Liver (tissue), 9 donors: ENCODE measurements around the gene TMIE. TPM values are rescaled to one million over a fixed set of nuclear protein-coding genes. Genes with fewer than 3 reads are reported as not detected.

Experiments used
- DNase-seq: peaks from one replicate; pipeline ENCODE4 v3.0.0-alpha.2; 2017; ENCODE audit warnings: low spot score
- H3K27ac ChIP-seq, 2 donors: one replicate each; pipeline ENCODE4 v1.7.0; 2013; ENCODE audit warnings: inconsistent platforms in 2 of 2, low read length in 2 of 2, control low read depth in 1 of 2, low read depth in 1 of 2, mild to moderate bottlenecking in 1 of 2
- H3K27me3 ChIP-seq, 4 donors: one replicate each; pipeline versions ENCODE4 v1.6.1 to v1.7.0; 2013; ENCODE audit warnings: low read length in 3 of 4, inconsistent platforms in 1 of 4, mild to moderate bottlenecking in 1 of 4, moderate library complexity in 1 of 4; ENCODE audit not compliant: control insufficient read depth in 4 of 4, insufficient read depth in 4 of 4
- H3K36me3 ChIP-seq, 4 donors: one replicate each; pipeline versions ENCODE4 v1.6.1 to v1.7.0; 2013; ENCODE audit warnings: low read length in 3 of 4, mild to moderate bottlenecking in 3 of 4, low read depth in 1 of 4, moderate library complexity in 1 of 4; ENCODE audit not compliant: control insufficient read depth in 4 of 4, insufficient read depth in 3 of 4
- H3K4me1 ChIP-seq, 4 donors: one replicate each; pipeline versions ENCODE4 v1.6.1 to v1.7.0; 2013; ENCODE audit warnings: low read length in 3 of 4, mild to moderate bottlenecking in 3 of 4, moderate library complexity in 1 of 4; ENCODE audit not compliant: control insufficient read depth in 4 of 4, insufficient read depth in 4 of 4
- H3K4me3 ChIP-seq, 3 donors: one replicate each; pipeline versions ENCODE4 v1.6.1 to v1.7.0; 2013; ENCODE audit warnings: low read length in 3 of 3, control low read depth in 1 of 3, low read depth in 1 of 3, mild to moderate bottlenecking in 1 of 3
- H3K9ac ChIP-seq, 2 donors: one replicate each; pipeline ENCODE4 v1.7.0; 2013; ENCODE audit warnings: low read length in 2 of 2, mild to moderate bottlenecking in 2 of 2, moderate library complexity in 2 of 2, control low read depth in 1 of 2, low read depth in 1 of 2
- H3K9me3 ChIP-seq, 4 donors: one replicate each; pipeline versions ENCODE4 v1.6.1 to v1.7.0; 2013; ENCODE audit warnings: low read length in 3 of 4; ENCODE audit not compliant: control insufficient read depth in 4 of 4
- EGR1 ChIP-seq, 2 donors: IDR thresholded peaks; 2 replicates each; pipeline ENCODE4 v1.6.1; 2016 to 2018; ENCODE audit warnings: antibody characterized with exemption in 2 of 2, low read depth in 2 of 2
- FOXA1 ChIP-seq: IDR thresholded peaks from 2 replicates; pipeline ENCODE4 v1.6.1; 2016; ENCODE audit warnings: antibody characterized with exemption
- FOXA2 ChIP-seq: IDR thresholded peaks from 2 replicates; pipeline ENCODE4 v1.6.1; 2016; ENCODE audit warnings: antibody characterized with exemption
- GABPA ChIP-seq, 2 donors: IDR thresholded peaks in 1 of 2; conservative IDR thresholded peaks in 1 of 2; 2 replicates each; pipeline ENCODE4 v1.6.1; 2016; ENCODE audit warnings: antibody characterized with exemption in 2 of 2, mild to moderate bottlenecking in 1 of 2, moderate library complexity in 1 of 2
- HNF4A ChIP-seq, 2 donors: conservative IDR thresholded peaks; 2 replicates each; pipeline ENCODE4 v1.6.1; 2016; ENCODE audit warnings: antibody characterized with exemption in 2 of 2, mild to moderate bottlenecking in 2 of 2
- HNF4G ChIP-seq: IDR thresholded peaks from 2 replicates; pipeline ENCODE4 v1.6.1; 2016; ENCODE audit warnings: antibody characterized with exemption
- JUND ChIP-seq, 2 donors: IDR thresholded peaks; 2 replicates each; pipeline ENCODE4 v1.6.1; 2016; ENCODE audit warnings: antibody characterized with exemption in 2 of 2
- MAX ChIP-seq: IDR thresholded peaks from 2 replicates; pipeline ENCODE4 v1.6.1; 2016; ENCODE audit warnings: antibody characterized with exemption
- NR2F2 ChIP-seq: IDR thresholded peaks from 2 replicates; pipeline ENCODE4 v1.6.1; 2016; ENCODE audit warnings: antibody characterized with exemption
- RAD21 ChIP-seq, 2 donors: IDR thresholded peaks; 2 replicates each; pipeline ENCODE4 v1.6.1; 2016; ENCODE audit warnings: antibody characterized with exemption in 2 of 2, mild to moderate bottlenecking in 2 of 2
- REST ChIP-seq: IDR thresholded peaks from 2 replicates; pipeline ENCODE4 v1.6.1; 2016; ENCODE audit warnings: antibody characterized with exemption, mild to moderate bottlenecking
- RXRA ChIP-seq, 2 donors: IDR thresholded peaks; 2 replicates each; pipeline ENCODE4 v1.6.1; 2017 to 2018; ENCODE audit warnings: antibody characterized with exemption in 2 of 2, mild to moderate bottlenecking in 1 of 2
- SP1 ChIP-seq: IDR thresholded peaks from 2 replicates; pipeline ENCODE4 v1.6.1; 2018; ENCODE audit warnings: antibody characterized with exemption, mild to moderate bottlenecking
- TAF1 ChIP-seq: conservative IDR thresholded peaks from 2 replicates; pipeline ENCODE4 v1.6.1; 2016; ENCODE audit warnings: antibody characterized with exemption, mild to moderate bottlenecking
- YY1 ChIP-seq: IDR thresholded peaks from 2 replicates; pipeline ENCODE4 v1.6.1; 2016; ENCODE audit warnings: antibody characterized with exemption, mild to moderate bottlenecking
- WGBS: extraction: QIAGEN DNeasy Blood & Tissue Kit; methylation state at CpG from one replicate; pipeline ENCODE4 v1.1.7; 2013; 5-methylcytosine and 5-hydroxymethylcytosine counted together
- polyA plus RNA-seq, 2 donors: library from polyadenylated mRNA; stranded (reverse) in 1 of 2; unstranded in 1 of 2; fragments of 200-250 nt in 1 of 2; fragments of >200 nt in 1 of 2; fragmentation: Nextera tagmentation in 1 of 2; extraction: Ambion mirVana in 1 of 2; gene quantifications; one replicate each; pipeline versions ENCODE4 v1.2.1 to v1.2.3, GENCODE V29; 2013 to 2015
- total RNA-seq, 2 donors: library from RNA; depleted of rRNA; stranded (reverse); fragments of >200 nt; gene quantifications; one replicate each; pipeline ENCODE4 v1.2.3, GENCODE V29; 2014
- TF ChIP-seq, protein P1 (sequence below): IDR thresholded peaks from 2 replicates; pipeline ENCODE4 v1.6.1; 2016; ENCODE audit warnings: antibody characterized with exemption
- TF ChIP-seq, protein P2 (sequence below): fragments of 150-350 bp; IDR thresholded peaks from 2 replicates; pipeline ENCODE4 v1.5.1; 2017; ENCODE audit warnings: improper control_type of control experiment, low read depth, low read length; ENCODE audit not compliant: missing input control
- TF ChIP-seq, protein P3 (sequence below): IDR thresholded peaks from 2 replicates; pipeline ENCODE4 v1.6.1; 2016; ENCODE audit warnings: antibody characterized with exemption
- donor health status: healthy.
- donor health status: healthy.
- donor health status: healthy.
- donor health status: healthy.
- donor health status: healthy.

Gene TMIE
- total and polyA plus RNA-seq, 4 donors = 0.13 to 0.26 (median 0.15) TPM

DNA sequence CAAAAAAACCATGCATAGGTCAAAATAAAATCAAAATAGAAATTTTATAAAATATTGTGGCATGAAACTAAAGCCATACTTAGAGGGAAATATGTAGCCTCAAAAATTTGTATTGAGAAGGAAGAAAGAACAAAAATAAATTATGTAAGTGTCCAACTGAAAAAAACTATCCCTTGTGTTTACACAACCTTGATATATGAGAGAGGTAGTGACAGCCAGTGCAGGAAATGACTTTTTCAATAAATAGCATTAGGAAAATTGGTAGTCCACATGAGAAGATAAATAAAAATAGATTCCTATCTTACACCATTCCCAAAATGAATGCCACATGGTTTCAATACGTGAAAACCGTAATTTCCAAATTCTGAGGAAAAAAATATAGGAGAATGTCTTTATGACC lies 29.6 kb downstream of the TMIE start (continued):
- TF ChIP-seq, protein P1, sequence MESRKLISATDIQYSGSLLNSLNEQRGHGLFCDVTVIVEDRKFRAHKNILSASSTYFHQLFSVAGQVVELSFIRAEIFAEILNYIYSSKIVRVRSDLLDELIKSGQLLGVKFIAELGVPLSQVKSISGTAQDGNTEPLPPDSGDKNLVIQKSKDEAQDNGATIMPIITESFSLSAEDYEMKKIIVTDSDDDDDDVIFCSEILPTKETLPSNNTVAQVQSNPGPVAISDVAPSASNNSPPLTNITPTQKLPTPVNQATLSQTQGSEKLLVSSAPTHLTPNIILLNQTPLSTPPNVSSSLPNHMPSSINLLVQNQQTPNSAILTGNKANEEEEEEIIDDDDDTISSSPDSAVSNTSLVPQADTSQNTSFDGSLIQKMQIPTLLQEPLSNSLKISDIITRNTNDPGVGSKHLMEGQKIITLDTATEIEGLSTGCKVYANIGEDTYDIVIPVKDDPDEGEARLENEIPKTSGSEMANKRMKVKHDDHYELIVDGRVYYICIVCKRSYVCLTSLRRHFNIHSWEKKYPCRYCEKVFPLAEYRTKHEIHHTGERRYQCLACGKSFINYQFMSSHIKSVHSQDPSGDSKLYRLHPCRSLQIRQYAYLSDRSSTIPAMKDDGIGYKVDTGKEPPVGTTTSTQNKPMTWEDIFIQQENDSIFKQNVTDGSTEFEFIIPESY = no peak
- TF ChIP-seq JUND (IDR thresholded peaks at IDR 0.05) = no peak
- no peak for TF ChIP-seq FOXA2
- no peak for TF ChIP-seq SP1

GRCh38 chr3:46731795-46732194 lies 30.6 kb downstream of the TMIE start:
- no peak for DNase-seq
- 94% methylated on average over 3 of the region's 3 CpGs for WGBS
- Histone ChIP-seq H3K36me3 (no peaks in the 10 kb centered on the region), H3K4me1 (no peaks in the 10 kb centered on the region), H3K4me3 (no peak overlapping the region), H3K27ac (no peak overlapping the region), H3K27me3 (no peaks in the 10 kb centered on the region), H3K9ac (no peak overlapping the region), H3K9me3 (no peaks in the 10 kb centered on the region)
- TF ChIP-seq, protein P2, sequence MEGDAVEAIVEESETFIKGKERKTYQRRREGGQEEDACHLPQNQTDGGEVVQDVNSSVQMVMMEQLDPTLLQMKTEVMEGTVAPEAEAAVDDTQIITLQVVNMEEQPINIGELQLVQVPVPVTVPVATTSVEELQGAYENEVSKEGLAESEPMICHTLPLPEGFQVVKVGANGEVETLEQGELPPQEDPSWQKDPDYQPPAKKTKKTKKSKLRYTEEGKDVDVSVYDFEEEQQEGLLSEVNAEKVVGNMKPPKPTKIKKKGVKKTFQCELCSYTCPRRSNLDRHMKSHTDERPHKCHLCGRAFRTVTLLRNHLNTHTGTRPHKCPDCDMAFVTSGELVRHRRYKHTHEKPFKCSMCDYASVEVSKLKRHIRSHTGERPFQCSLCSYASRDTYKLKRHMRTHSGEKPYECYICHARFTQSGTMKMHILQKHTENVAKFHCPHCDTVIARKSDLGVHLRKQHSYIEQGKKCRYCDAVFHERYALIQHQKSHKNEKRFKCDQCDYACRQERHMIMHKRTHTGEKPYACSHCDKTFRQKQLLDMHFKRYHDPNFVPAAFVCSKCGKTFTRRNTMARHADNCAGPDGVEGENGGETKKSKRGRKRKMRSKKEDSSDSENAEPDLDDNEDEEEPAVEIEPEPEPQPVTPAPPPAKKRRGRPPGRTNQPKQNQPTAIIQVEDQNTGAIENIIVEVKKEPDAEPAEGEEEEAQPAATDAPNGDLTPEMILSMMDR = no peak
- no peak for TF ChIP-seq YY1
- TF ChIP-seq JUND (IDR thresholded peaks at IDR 0.05) = no peak
- no peak for TF ChIP-seq MAX
- TF ChIP-seq SP1 = no peak
- TF ChIP-seq NR2F2 = no peak
- no peak for TF ChIP-seq TAF1
- TF ChIP-seq, protein P1 = no peak
- TF ChIP-seq, protein P3, sequence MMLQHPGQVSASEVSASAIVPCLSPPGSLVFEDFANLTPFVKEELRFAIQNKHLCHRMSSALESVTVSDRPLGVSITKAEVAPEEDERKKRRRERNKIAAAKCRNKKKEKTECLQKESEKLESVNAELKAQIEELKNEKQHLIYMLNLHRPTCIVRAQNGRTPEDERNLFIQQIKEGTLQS = no peak
- TF ChIP-seq FOXA2 = no peak
- TF ChIP-seq REST = no peak
- TF ChIP-seq RXRA (IDR thresholded peaks at IDR 0.05) = no peak
- TF ChIP-seq HNF4G = no peak
- TF ChIP-seq FOXA1 = no peak
- no peak for TF ChIP-seq HNF4A (conservative IDR thresholded peaks at IDR 0.05)
- no peak for TF ChIP-seq EGR1 (IDR thresholded peaks at IDR 0.05; ENCODE audit: low read depth in 2 of 2)
- no peak for TF ChIP-seq GABPA (IDR thresholded peaks at IDR 0.05 in 1 of 2, conservative IDR thresholded peaks at IDR 0.05 in 1 of 2)
- no peak for TF ChIP-seq RAD21 (IDR thresholded peaks at IDR 0.05)
